Mesothelial cell of epicardium (in vitro differentiated cells): ENCODE data around the gene M1AP. TPM values are rescaled to one million over a fixed set of nuclear protein-coding genes. Genes with fewer than 3 reads are reported as not detected.

Experiments used
- DNase-seq, 2 experiments: peaks; one replicate each; pipeline ENCODE4 v3.0.0; 2021; ENCODE audit warnings: low spot score in 2 of 2; ENCODE audit not compliant: unreplicated experiment in 2 of 2
- H3K27ac Mint-ChIP-seq: 2 replicates; pipeline ENCODE4 v1.8.0; 2021; ENCODE audit warnings: mixed read lengths
- H3K27me3 Mint-ChIP-seq: 2 replicates; pipeline ENCODE4 v1.8.0; 2021; ENCODE audit warnings: low read depth, mixed read lengths
- H3K36me3 Mint-ChIP-seq: 2 replicates; pipeline ENCODE4 v1.8.0; 2021; ENCODE audit warnings: mixed read lengths
- H3K4me1 Mint-ChIP-seq: 2 replicates; pipeline ENCODE4 v1.8.0; 2021; ENCODE audit warnings: mixed read lengths
- H3K4me3 Mint-ChIP-seq: 2 replicates; pipeline ENCODE4 v1.8.0; 2021; ENCODE audit warnings: mild to moderate bottlenecking, moderate library complexity, mixed read lengths
- H3K9me3 Mint-ChIP-seq: 2 replicates; pipeline ENCODE4 v1.8.0; 2021; ENCODE audit warnings: mixed read lengths
- total RNA-seq: library from RNA; stranded (reverse); gene quantifications from 3 replicates; pipeline ENCODE4 v1.2.1, GENCODE V29; 2021
- TF ChIP-seq, protein P1 (sequence below): fragments of 200-600 bp; sonication (generic); IDR thresholded peaks from one replicate; pipeline ENCODE4 v1.5.0; 2021; ENCODE audit warnings: antibody characterized with exemption; ENCODE audit not compliant: unreplicated experiment

Gene M1AP
- total RNA-seq, 1 donor from 2014 or later = 7.4 TPM

DNA sequence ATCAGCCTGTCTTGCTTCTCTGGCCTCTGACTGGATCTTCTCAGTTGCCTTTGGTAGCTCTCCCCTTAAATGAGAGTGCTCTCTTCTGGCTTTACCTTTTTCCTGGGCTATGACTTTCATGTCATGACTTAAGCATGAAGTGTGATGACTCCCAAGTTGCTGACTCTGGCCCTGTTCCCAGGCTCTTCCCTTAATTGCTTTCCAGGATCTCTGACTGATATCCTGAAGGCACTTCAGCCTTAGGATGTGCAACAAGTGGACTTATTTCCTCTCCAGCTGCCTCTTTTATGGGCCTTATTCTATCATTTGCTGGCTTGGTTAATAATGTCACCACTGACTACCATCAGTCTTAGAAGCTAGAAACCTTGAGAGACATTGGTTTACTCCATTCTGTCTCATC is 23.3 kb upstream of the M1AP start:
- DNase-seq = no peak
- H3K27ac Mint-ChIP-seq = no peak overlapping the region
- no peak overlapping the region for H3K4me3 Mint-ChIP-seq
- peaks cover 15% of the 10 kb centered on the region for H3K36me3 Mint-ChIP-seq
- H3K27me3 Mint-ChIP-seq = no peaks in the 10 kb centered on the region
- TF ChIP-seq, protein P1, sequence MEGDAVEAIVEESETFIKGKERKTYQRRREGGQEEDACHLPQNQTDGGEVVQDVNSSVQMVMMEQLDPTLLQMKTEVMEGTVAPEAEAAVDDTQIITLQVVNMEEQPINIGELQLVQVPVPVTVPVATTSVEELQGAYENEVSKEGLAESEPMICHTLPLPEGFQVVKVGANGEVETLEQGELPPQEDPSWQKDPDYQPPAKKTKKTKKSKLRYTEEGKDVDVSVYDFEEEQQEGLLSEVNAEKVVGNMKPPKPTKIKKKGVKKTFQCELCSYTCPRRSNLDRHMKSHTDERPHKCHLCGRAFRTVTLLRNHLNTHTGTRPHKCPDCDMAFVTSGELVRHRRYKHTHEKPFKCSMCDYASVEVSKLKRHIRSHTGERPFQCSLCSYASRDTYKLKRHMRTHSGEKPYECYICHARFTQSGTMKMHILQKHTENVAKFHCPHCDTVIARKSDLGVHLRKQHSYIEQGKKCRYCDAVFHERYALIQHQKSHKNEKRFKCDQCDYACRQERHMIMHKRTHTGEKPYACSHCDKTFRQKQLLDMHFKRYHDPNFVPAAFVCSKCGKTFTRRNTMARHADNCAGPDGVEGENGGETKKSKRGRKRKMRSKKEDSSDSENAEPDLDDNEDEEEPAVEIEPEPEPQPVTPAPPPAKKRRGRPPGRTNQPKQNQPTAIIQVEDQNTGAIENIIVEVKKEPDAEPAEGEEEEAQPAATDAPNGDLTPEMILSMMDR = no peak
- no peaks in the 10 kb centered on the region for H3K9me3 Mint-ChIP-seq
- H3K4me1 Mint-ChIP-seq = no peaks in the 10 kb centered on the region

- peaks cover 6% of the 10 kb centered on the region for H3K36me3 Mint-ChIP-seq
- H3K4me3 Mint-ChIP-seq = no peak overlapping the region
- TF ChIP-seq, protein P1 = no peak
- H3K9me3 Mint-ChIP-seq = no peaks in the 10 kb centered on the region
- DNase-seq = no peak
- H3K27ac Mint-ChIP-seq = no peak overlapping the region
- H3K27me3 Mint-ChIP-seq = no peaks in the 10 kb centered on the region
- no peaks in the 10 kb centered on the region for H3K4me1 Mint-ChIP-seq
Measured at GRCh38 chr2:74670263-74670662, 22.1 kb upstream of the M1AP start.

- Mint-ChIP-seq H3K9me3 (no peaks in the 10 kb centered on the region), H3K4me3 (no peak overlapping the region), H3K36me3 (no peaks in the 10 kb centered on the region), H3K27me3 (no peaks in the 10 kb centered on the region), H3K4me1 (no peaks in the 10 kb centered on the region), H3K27ac (no peak overlapping the region)
- no peak for DNase-seq
- TF ChIP-seq, protein P1 = no peak
Measured at GRCh38 chr2:74668087-74668486, 20.0 kb upstream of the M1AP start.

GRCh38 chr2:74659462-74659861 is 11.3 kb upstream of the M1AP start:
- Mint-ChIP-seq H3K27me3 (peaks cover 13% of the 10 kb centered on the region), H3K4me1 (peaks cover 4% of the 10 kb centered on the region), H3K27ac (no peak overlapping the region), H3K4me3 (no peak overlapping the region), H3K36me3 (peaks cover 11% of the 10 kb centered on the region), H3K9me3 (no peaks in the 10 kb centered on the region)
- TF ChIP-seq, protein P1 = no peak
- DNase-seq = no peak

- DNase-seq = no peak
- no peak overlapping the region for H3K27ac Mint-ChIP-seq
- no peaks in the 10 kb centered on the region for H3K9me3 Mint-ChIP-seq
- H3K36me3 Mint-ChIP-seq = peaks cover 11% of the 10 kb centered on the region
- H3K4me3 Mint-ChIP-seq = no peak overlapping the region
- TF ChIP-seq, protein P1 = no peak
- peaks cover 13% of the 10 kb centered on the region for H3K27me3 Mint-ChIP-seq
- H3K4me1 Mint-ChIP-seq = peaks cover 4% of the 10 kb centered on the region
Measured at GRCh38 chr2:74658516-74658915, 10.4 kb upstream of the M1AP start.

DNA sequence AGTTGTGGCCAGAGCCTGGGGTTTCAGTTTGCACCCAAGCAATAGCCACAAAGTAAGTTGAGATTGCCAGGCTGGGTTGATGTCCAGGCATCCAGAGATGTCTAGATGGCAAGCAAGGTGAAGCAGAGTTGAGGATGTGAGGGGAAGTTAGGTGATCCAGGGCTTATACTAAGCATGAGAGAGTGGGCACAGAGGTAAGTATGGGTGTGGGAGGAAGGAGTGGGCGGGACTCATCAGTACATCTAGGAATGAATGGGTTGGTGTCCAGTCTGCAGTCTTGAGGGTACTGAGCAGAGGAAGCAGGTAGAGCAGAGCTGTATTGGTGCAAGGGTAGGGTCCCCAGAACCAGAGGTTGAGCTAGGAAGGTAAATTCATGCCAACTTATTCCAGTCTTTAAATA is 7.4 kb upstream of the M1AP start:
- no peak overlapping the region for H3K27ac Mint-ChIP-seq
- peaks cover 11% of the 10 kb centered on the region for H3K36me3 Mint-ChIP-seq
- H3K4me1 Mint-ChIP-seq = peaks cover 4% of the 10 kb centered on the region
- DNase-seq = no peak
- H3K4me3 Mint-ChIP-seq = peak overlapping the region; percentile 22
- H3K27me3 Mint-ChIP-seq = peaks cover 13% of the 10 kb centered on the region
- TF ChIP-seq, protein P1 = no peak
- no peaks in the 10 kb centered on the region for H3K9me3 Mint-ChIP-seq
